ENCODE data around the gene NKX6-2.

The NKX6-2 gene

DNA sequence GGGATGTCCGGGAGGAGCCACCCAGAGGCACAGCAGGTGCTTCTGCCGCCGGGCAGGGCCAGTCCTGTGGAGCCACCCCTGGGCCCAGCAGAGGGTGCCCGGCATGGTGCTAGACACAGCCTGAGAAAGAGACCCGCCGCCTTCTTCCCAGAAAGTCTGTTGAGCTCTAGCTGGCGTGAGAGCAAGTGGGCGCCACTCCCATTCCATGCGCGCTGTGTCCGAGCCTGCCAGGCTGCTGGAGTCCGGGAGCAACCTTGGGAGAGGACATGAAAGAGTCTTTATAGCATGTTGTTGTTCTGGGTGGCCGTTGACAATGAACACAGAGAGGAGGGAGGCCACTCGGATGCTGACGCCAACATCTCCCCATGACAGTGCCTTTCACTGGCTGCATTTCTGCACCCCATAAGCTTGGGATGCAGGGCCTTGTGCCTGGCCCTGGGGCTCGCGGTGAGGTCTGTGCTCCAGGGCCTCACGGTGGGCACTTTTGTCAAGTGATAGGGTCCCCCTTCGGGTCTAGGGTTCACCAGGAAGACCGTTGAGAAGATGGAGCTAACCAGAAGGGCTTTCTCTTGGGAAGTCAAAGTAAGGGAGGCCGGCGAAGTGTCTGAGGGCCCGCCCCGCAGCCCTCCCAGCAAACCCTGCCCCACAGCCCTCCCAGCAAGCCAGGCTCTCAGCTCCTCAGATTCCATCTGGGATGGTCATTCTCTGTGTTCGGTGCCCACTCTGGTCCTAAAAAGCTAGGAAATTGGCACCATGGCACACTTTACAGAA, 47.3 kb downstream of the NKX6-2 start:
- DNase-seq (ENCODE audit: low spot score): no peak

DNA sequence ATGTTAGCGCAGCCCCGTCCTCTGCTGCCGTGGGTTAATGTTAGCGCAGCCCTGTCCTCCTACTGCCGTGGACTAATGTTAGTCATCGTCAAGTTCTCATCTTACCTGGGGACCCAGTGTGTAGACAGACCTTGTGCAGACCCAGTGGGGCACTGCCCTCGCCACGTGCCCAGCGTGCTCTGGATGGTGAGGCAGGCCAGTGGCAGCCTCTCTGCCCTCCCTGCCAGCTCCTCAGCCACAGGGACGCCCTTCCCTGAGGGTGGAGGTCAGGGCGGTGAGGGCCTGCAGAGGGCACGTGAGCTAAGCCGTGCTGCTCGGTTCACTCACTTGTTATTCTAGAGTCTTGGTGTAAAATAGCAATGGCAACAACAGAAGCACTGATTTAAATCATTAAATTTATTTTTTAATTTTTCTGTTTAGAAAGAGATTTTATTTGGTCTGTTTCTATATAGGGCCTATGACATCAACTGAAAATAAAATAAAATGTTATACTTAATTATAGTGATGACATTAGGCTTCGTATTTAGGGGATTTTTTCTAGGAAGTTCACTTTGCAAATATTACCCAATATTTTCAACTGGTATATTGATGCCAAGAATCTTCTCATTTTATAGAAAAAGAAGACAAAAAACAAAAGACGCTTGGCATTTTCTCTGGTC, 48.4 kb downstream of the NKX6-2 start:
- no peak for DNase-seq (ENCODE audit: low spot score)

DNA sequence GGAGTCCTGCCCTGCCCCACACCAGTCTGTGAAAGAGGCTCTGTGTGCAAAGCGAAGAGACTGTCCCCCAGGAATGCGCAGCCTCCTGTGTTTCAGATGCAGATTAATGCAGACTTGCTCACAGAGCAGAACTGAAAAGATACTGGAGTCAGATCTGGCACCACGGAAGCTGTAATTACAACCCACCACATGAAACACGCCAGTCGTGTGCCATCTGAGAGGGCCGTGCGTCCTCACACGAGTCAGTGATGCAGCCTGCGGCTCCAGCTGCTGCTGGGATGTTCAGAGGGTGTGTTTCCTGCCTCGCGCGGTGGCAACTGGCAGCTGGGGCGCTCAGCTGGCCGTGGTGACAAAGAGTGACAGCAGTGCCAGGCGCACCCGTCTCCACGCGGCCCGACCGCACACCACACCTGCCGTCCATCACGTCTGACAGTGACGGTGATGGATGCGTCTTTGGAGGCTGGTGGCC, 50.0 kb downstream of the NKX6-2 start:
- DNase-seq (ENCODE audit: low spot score): no peak

DNA sequence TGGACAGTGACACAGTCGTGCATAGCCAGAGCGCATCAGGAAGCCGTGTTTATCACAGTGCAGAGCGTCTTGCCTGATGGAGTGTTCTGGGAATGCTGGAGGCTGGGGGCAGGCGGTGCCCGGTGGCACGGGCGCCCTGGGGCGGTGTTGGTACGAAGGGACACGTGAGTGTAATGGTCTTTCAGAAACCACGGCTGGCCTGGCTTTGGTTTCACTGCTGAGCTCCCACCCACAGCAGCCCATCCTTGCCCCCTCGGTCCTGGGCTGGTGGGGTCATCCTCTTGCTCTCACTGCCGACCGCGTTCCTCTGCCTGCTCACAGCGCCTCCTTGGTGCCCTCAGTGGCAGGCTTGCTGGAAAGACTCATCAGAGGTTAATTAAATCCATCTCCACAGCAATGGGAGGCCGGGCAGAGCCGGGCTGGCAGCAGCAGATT, 50.6 kb downstream of the NKX6-2 start:
- DNase-seq (ENCODE audit: low spot score): no peak

DNA sequence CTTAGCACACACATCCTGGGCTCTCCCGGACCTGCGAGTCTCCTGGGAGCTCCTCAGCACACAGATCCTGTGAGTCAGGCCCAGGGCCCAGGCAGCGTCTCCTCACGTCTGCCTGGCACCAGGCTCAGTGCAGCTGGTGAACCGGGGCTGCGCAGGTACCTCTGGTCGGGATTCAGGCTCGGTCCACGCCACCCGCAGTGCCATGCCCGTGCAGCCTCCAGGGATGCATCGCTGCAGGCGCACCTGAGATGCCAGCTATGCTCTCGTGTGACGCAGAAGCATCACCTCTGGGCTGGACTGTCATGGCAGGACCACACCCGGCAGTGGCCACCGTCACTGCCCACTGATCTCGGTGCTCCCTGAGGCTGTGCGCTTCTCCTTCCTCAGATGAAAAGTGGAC, 52.0 kb downstream of the NKX6-2 start:
- DNase-seq (ENCODE audit: low spot score): no peak

Data from left forelimb (tissue), 1 donor.